ENCODE measurements around the gene LRRC8D.

LRRC8D gene

DNA sequence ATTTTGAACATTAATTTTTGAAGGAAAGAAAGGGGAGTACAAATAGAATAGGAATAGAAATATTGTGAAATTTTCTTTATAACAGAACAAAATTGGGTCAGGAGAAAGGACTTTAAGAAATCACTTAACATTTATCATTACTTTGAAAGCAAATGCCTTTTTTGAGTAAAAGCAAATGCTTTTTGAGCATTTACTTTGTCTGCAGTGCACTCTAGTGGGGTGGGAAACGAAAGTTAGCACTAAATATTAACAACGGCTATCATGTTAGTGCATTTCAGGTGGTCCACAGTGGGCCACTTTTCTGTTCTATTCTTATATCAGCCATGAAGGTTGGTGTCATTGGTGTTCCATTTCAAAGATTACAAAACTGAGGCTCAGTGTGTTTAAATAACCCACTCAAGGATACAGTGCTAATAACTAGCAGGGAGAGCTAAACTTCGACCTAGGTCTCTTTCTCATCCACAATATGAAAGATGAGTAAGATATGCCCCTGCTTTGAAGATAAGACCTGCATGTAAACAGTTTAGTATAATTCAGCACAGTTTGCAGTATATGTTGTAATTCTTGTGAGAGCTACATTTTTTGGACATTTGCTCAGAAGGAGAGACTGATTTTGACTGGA lies 13.4 kb downstream of the LRRC8D start:
- DNase-seq (ENCODE audit: low read depth), result peak; percentile 79

DNA sequence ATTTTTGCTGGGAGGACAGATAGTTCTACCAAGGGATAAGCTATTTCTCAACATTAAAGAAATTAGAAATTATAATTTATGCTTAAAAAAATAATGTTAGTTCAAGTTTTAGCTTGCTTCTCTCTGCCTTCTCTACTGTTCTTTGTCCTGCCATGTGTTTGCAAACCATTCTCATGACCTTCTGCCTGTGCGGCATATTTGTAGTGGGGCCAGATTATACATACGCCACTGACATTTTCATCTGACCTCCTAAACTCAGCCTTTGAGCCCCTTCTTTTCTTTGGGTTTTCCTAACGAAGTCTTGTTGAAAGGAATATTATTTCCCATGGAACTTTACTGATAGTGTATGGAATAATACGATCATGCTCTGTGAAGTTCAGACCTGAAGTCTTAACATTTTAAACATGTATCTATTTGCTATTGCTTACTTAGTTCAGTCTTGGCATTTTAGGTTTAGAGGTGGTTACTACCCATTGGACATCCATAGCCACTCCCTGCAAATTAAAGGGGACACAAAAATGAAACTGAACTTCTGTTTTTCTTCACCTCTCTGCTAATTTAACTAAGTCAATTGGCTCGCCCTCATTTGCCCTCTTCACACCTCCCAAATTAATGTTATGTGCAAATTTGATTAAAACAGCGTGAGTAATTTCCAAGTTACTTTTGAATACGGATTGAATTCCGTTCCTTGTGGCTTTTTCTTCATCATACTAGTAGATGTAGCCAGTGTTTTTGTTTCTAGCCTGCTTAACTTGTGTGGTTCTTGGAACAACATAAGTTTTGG lies 15.6 kb downstream of the LRRC8D start:
- no peak for DNase-seq (ENCODE audit: low read depth)

DNA sequence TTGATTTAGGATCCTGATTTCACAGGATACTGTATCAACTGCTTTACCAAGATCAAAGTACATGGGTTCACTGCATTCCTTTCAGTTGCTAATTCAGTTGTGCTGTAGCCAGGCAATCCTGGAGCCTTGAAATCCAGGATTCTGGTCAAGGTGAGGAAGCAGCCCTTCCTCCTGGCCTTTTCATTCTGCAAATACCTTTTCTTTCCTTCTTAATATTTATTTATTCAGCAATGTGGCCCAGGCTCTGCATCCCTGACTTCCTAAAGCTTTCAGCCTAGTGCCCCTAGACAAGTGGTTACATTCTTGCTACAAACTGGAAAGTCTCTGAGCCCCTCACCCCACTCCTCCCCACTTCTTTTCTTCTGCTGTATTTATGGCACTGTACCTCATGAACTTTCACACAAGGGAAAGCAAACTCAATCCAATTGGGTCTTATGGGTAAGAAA lies 16.2 kb downstream of the LRRC8D start:
- DNase-seq (ENCODE audit: low read depth), result no peak

DNA sequence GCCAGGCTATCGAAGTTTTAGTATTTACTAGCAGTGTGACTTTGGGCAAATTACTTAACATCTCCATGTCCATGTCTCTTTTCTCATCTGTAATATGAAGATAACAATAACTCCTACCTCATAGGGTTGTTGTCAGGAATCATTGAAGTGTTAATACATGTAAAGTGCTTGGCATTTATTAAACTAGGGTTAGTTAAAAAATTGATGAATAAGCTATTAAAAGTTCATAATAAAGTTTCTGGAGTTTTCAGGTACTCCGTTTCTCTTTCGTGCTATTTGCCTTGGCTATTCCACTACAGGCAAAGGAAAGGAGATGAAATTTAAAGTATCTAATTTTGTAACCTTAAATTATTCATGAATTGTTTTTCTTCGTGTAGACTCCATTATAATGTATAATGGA lies 16.7 kb downstream of the LRRC8D start:
- no peak for DNase-seq (ENCODE audit: low read depth)

DNA sequence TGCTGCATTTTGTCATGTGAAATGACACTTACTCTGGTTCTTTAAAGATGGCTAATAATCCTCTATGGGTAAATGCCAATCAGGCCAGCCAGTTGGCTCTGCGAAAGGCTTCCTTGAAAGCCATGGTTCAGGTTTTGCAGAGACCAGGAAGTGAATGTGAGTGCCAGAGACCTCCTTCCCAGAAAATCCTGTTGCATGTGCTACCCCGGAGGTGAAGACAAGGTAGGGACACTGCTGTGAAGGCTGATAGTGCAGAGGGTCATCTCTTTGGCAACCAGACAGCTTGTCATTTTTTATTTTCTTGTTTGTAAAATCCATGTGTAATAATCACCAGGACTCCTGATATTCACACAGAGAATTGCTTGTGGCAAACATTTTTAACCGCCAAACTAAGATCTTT lies 18.7 kb downstream of the LRRC8D start:
- DNase-seq (ENCODE audit: low read depth), result no peak

DNA sequence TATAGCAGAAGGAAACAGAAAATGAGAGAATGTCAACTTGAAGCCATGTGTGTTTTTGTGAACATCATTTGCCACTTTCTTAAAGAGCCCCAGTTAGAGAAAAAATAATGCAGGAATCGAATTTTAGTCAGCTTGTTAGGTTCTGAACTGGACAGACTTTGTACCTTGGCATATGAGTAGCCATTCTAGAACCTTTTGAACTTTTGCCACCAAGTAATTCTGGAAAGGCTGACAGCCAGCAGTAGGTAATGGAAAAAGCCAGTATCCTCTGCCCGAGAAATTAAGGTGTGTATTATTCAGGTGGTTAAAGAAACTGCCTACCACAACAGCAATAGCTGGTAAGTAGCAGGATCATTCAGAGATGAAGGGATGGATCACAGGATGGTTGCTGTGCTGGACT lies 20.7 kb downstream of the LRRC8D start:
- DNase-seq (ENCODE audit: low read depth), result no peak

DNA sequence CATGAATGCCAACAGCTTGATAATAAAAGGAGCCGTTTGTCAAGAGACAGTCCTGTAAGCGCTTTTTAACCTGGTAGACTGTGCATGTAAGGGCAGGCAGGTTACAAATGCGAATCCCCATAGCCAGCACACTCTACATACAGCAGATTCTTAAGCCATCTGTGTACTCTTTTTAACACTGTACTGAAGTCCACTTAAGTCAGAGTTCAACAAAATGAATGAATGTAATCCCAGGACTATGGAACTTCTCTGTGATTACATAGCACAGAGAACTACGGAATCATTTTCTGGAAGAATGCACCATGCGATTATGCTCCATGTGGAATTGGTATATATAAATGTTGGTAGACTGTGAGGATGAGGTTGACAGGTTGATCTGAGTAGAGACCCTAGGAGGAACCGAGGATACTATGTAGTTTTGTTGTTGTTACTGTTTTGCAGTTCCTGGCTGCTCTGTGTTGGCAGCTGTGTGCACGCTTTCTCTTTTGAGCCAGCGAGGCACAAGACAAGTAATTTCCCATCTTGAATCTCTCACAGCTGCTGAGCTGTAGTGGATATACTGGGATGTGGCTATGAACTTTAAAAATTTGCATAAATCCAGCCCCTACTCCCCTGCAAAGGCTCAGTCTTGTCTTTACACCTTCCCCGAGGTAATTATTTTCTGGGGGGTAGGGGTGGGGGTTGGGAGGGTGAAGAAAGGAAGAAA lies 21.9 kb downstream of the LRRC8D start:
- peak; percentile 46 for DNase-seq (ENCODE audit: low read depth)

DNA sequence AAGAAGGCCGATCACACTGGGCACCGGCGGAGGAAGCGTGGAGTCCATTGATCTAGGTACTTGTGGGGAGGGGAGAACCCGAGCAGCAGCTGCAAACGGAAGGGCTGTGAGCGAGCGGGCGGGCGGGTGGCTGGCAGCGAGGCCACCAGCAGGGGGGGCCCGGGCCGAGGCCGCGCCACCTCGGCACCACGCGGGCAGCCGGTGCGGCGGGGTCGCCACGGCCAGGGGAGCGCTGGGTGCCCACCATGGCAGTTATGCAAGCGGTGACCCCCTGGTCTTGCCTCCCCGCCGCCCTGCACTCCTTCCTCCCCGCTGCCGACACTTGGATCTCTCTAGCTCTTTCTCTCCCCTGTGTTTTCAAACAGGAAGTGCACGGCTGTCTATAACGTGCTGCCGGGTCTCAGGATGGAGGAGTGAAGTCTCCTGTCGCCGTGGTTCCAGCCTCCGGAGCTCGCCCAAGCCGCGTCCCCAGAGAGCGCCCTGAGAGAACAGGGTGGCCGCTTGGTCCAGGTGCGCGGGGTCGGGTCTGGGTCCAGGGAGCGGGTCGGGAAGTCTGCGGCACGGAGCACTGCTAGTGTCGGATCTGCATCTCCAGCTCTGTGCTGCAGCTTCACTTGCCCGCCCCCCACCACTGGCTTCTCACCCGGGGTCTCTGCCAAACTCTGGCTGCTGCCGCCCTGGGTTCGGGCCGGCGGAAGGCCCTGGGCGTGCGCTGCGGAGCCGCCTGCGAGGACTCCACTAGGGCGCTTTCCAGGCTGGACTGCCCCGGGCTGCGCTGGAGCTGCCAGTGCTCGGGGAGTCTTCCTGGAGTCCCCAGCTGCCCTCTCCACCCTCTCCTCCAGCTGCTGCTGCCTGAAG lies 22.7 kb downstream of the LRRC8D start:
- peak; percentile 44 for DNase-seq (ENCODE audit: low read depth)

DNA sequence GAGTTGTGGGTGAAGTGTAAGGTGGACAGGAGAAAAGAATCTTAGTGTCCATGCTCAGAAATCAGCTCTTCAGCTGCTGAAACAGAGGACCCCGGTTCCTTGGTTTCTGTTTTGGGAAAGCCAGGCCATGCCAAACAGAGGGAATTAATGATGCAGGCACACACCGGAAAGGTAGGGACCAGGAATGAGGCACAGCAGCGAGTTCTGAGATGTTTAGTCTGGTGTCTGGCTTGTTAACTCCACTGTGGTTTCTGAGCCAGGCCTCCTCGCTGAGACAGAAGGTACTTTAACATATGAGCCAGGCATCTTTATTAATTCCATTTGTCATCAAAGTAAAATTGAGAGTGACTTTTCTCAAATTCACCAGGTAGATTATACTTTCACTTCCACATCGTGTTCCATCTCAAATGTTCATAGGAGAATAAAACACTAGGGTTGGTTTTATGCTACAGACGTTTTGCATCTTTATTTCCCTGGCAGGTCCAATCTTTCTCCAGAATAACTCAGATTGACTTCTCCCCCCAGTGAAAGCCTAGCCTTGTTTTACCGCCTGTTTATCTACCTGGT lies 23.5 kb downstream of the LRRC8D start:
- DNase-seq (ENCODE audit: low read depth), result peak; percentile 14

DNA sequence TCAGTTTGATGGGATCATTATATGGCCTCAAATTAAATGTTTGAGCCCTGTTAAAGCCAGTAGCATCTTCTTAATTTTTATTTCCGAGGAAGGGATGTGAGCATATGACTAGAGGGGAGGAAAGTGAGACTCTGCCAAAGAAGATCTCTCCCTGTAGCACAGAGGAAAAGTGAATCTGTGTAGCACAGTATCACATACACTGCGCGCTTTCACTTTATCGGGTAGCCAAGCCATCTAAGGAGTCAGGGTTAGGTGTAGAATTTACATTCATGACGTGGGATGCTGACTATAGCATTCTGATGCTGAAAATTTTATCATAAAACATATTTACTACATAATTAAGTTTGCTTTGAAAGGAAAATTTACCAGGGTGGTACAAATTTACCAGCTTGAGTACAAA lies 24.0 kb downstream of the LRRC8D start:
- DNase-seq (ENCODE audit: low read depth), result no peak

DNA sequence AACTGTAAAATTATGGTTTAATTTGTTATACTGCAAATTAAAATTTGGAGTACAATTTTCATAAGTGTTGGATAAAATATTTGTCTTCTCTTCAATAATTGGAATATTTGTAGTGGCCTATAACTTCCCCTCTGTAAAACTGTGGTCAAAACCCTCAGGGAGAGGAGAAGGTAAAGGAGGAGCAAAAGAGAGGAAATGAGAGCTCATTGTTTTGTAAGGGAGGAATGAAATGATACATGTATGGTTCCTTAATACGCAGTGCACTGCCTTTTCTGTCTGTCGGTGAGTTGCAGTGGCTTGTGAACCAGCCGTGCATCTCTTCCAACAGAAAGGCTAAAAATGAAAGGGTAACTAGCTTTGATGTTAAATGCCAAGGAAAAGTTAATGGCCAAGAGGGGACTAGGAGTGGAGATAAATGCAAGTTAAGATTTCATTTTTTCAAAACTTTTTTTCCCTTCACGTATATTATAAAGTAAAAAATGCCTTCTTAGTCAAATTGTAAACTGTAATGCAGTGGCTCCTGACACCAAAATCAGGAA lies 26.4 kb downstream of the LRRC8D start:
- no peak for DNase-seq (ENCODE audit: low read depth)

DNA sequence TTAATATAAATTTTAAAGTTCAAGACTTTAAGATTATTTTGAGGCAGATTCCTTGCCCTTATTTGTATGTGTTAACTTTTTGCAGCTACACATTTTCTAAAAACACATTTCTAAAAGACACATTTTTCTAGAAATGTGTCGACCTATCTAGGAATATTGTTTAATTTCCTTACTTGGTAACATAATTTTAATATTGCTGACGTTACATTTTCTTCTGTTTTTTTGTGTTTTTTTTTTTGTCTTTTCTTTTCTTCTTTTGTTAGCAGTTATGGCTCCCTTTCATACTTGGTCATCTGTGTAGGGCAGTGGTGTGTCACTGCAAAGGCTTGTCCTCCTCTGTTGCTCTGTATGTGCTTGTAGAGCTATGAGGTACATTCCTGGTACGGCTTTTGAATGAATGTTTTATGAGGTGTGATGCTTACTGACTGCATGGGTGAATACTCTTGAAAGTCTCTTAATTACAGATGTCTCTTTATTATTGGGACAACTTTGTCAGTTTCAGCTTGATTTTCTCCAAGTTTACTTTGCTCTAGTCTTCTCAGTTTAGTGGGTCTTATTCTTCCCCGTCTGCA lies 30.1 kb downstream of the LRRC8D start:
- DNase-seq (ENCODE audit: low read depth), result no peak

DNA sequence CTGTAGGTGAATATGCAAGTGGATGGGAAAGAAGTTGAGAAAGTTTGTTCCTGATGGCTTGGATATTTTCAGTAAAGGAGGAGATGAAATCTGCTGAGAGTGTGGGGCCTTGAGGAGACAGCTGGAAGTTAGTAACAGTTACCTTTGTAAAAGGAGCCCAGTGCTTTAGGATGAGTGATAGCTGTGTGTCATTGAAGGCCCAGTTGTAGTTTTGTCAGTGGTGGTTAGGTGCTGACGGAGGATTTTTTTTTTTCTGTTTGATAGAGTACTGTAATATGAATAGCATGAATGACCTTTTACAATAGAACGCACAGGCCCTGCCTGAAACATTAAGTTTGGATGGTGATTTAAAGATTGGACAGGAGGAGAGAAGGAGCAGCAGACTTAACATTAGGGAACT lies 33.3 kb downstream of the LRRC8D start:
- no peak for DNase-seq (ENCODE audit: low read depth)

DNA sequence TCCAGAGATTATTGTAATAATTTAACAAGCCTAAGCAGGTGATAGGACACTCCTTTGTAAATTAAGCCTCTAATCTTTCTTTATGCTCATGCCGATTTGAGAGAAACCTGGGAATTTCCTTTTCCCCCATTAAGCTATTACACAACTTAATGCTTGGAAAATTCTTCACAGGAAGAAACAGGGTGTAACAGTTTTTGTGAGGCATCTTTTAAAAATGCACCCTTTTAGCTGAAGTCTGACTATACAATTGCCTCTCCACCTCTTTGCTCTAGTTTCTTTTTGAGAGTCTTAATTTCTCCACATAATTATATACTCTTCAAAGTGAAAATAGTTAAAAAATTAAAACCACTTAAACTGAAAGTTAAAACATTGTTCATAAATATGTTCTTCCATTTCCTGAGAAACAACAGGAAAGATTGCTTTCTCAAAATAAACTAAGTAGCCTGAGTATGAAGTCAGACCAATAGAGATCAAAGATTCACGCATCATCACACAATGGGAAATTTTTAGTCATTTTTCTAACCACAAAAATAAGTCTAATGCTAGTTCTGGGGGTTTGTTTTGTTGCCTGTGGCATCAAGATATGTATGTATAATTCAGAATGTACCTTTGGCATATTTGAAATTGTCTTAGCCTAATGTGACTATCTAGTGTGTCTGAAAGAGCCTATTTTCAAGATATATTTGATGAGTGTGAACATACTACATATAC lies 34.7 kb downstream of the LRRC8D start:
- DNase-seq (ENCODE audit: low read depth), result peak; percentile 62

DNA sequence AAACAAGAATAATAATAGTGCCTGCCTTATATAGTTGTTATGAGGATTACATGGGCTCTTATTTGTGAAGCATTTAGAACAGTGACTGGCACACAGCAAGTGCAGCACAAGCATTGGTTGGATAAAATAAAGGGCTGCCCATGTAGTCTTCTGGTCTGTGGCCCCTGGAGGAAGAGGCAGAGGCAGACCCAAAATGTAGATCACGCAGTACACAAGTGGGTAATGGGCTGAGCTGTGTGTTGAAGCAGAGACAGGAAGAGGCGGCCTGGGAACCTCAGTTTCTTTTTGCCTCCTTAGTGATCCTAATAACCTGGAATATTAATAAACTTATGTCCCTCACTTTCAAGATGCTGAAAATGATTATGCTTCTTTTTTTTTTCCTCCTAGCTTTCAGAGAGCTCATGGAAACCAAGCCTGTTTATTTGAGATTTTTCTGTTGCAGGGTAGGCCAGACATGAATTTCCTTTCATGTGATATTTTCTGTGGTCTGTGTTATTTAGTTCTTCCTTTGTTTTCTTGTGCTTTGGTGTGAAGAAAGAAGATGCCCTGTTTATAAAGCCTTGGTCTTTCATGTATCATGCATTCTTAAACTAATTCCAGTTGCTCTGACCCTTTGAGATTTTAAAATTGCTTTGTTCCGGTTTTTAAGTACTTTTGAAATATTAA lies 42.5 kb downstream of the LRRC8D start:
- no peak for DNase-seq (ENCODE audit: low read depth)

DNA sequence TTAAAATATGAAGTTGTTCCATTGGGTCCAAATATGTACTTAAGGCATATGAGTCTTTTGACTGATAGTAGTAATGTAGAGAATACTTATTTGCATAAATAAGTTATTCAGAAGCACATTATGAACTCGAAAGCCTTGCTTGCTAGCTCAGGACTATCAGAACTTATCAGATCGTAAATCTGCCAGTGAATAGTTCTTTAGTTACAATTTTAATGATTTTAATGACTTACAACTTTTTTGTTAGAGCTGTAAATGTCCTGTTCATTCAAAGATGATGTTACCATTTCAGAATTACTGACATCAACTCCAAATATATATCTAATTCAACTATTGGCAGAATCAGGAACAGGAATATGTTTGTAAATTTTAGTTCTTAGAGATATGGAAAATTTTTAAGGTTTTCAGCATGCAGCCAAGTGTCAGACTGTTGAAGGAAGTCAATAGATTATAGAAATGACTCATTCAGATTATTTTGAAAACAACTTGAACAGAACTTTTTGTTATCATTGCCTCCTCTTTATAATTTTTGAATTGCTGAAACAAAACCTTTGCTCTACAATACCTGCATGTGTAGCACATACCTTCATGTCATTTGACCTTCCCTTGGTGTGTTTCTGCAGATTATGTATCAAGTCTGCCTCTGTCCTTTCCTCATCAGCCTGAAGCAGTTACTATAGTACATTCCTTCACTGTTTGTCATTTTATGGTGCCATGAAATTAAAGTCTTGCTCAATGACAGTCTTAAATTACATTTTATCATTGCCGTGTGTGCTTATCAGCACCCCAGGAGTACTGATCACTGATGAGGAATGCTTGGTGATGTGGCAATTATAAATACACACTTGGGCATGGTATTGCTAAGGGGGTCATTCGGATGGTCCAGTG lies 44.9 kb downstream of the LRRC8D start:
- DNase-seq (ENCODE audit: low read depth), result peak; percentile 89

DNA sequence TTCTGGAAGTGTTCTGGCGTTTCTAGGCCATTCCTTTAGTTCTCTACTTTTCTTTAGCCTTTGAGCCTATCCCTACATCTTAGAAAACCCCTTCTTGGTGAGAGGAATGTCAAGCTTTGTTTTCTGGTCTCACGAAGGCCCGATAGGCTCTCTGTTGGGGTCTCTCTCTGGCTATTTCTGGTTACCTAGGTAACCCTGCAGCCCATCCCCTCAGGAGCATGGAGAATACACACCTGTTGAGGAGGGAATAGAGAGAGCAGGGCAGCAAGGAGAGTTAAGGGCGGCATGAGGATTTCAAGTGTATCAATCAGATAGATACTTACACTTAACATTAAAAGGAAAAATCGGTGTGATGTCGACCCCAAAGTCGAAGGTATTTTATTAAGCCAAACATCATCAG lies 45.7 kb downstream of the LRRC8D start:
- no peak for DNase-seq (ENCODE audit: low read depth)

DNA sequence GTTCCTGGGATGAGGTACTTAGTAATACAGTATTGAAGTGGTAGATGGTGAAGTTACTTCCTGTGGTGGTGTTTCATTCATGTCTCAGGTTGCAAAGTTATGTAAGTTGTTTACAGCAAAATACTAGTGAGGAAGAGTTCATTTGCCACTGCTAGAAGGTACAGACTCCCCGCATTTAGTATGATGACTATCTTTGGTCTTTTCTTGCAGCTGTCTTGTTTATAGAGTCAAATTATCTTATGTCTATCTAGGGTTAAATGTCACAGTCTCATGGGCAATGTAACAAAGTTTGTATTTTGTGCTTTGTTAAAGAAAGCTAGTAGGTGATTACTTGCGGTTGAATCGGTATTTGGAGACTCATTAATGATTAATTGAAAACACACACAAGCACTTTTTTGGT lies 50.2 kb downstream of the LRRC8D start:
- DNase-seq (ENCODE audit: low read depth), result no peak

All from amniotic epithelial cell (primary cell).